GM20000 (cell line): ENCODE data around the gene KLF6.

ENCODE experiments used
- DNase-seq: peaks from one replicate; pipeline ENCODE4 v3.0.0; 2012; ENCODE audit warnings: low spot score
- CTCF ChIP-seq: IDR thresholded peaks from 2 replicates; pipeline ENCODE4 v1.5.1; 2012; ENCODE audit warnings: mild to moderate bottlenecking, control low read depth; ENCODE audit errors: extremely low read depth, missing control alignments

Gene KLF6

GRCh38 chr10:3805201-3805790 is 20.3 kb upstream of the KLF6 start:
- DNase-seq = no peak
- TF ChIP-seq CTCF = no peak

GRCh38 chr10:3803927-3804741 is 19.1 kb upstream of the KLF6 start:
- DNase-seq = no peak
- no peak for TF ChIP-seq CTCF

GRCh38 chr10:3803295-3803926 is 18.4 kb upstream of the KLF6 start:
- no peak for TF ChIP-seq CTCF
- no peak for DNase-seq

- TF ChIP-seq CTCF = no peak
- DNase-seq = no peak
These were observed 17.7 kb upstream of the KLF6 start for GRCh38 chr10:3802526-3803265.

- no peak for TF ChIP-seq CTCF
- no peak for DNase-seq
These were observed 16.7 kb upstream of the KLF6 start for GRCh38 chr10:3801558-3802192.

GRCh38 chr10:3800586-3800985 is 15.6 kb upstream of the KLF6 start:
- no peak for DNase-seq
- no peak for TF ChIP-seq CTCF

- no peak for TF ChIP-seq CTCF
- DNase-seq = no peak
These were observed 12.7 kb upstream of the KLF6 start for GRCh38 chr10:3797750-3798149.
